ENCODE data around the gene HLTF. TPM values are rescaled to one million over a fixed set of nuclear protein-coding genes. Genes with fewer than 3 reads are reported as not detected.

HLTF gene, protein sequence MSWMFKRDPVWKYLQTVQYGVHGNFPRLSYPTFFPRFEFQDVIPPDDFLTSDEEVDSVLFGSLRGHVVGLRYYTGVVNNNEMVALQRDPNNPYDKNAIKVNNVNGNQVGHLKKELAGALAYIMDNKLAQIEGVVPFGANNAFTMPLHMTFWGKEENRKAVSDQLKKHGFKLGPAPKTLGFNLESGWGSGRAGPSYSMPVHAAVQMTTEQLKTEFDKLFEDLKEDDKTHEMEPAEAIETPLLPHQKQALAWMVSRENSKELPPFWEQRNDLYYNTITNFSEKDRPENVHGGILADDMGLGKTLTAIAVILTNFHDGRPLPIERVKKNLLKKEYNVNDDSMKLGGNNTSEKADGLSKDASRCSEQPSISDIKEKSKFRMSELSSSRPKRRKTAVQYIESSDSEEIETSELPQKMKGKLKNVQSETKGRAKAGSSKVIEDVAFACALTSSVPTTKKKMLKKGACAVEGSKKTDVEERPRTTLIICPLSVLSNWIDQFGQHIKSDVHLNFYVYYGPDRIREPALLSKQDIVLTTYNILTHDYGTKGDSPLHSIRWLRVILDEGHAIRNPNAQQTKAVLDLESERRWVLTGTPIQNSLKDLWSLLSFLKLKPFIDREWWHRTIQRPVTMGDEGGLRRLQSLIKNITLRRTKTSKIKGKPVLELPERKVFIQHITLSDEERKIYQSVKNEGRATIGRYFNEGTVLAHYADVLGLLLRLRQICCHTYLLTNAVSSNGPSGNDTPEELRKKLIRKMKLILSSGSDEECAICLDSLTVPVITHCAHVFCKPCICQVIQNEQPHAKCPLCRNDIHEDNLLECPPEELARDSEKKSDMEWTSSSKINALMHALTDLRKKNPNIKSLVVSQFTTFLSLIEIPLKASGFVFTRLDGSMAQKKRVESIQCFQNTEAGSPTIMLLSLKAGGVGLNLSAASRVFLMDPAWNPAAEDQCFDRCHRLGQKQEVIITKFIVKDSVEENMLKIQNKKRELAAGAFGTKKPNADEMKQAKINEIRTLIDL
- total RNA-seq (2022; extraction: Qiagen RNA extraction; ENCODE audit: low read depth), result 12.5 to 24.1 TPM (median 18.3 TPM) in 5 replicates

DNA sequence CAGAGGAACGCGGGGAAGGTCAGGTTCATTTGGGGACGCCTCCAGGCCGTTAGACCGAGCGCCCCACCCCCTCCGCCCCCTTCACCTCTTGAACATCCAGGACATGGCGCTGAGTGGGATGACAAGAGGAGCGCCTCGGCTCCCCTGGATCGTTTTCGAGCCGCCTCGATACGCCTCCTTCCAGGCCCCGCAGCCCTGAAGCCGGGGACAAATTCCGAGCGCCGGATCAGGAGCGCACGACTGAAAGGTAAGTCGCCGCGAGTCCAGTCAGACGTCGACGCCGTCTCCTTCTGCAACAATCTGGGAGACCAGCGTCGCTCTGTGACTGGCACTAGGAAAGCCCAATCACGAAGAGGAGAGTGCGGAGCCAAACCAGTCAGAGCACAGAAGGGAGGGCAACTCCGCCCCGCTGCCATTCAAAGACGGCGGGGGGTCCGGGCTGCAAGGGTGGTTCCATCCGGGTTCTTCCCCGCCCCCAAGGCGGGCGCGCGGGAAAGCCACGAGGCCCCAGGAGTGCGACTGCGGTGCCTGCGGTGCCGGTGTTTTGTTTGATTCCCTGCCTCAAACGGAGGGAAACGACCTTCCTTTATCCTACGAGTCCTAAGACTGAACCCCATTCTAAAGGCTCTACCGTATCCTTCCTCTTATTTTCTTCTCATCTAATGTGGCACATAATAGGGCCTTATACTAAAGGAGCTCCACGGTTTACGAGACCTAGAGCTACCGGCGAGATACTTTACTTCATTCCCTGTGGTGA, at the start of gene HLTF:
Gene HLTF, minus strand, starts transcription at position 302 of the 757 bp plus-strand sequence. Its CDS starts 197 bp downstream, at position 105.

DNA sequence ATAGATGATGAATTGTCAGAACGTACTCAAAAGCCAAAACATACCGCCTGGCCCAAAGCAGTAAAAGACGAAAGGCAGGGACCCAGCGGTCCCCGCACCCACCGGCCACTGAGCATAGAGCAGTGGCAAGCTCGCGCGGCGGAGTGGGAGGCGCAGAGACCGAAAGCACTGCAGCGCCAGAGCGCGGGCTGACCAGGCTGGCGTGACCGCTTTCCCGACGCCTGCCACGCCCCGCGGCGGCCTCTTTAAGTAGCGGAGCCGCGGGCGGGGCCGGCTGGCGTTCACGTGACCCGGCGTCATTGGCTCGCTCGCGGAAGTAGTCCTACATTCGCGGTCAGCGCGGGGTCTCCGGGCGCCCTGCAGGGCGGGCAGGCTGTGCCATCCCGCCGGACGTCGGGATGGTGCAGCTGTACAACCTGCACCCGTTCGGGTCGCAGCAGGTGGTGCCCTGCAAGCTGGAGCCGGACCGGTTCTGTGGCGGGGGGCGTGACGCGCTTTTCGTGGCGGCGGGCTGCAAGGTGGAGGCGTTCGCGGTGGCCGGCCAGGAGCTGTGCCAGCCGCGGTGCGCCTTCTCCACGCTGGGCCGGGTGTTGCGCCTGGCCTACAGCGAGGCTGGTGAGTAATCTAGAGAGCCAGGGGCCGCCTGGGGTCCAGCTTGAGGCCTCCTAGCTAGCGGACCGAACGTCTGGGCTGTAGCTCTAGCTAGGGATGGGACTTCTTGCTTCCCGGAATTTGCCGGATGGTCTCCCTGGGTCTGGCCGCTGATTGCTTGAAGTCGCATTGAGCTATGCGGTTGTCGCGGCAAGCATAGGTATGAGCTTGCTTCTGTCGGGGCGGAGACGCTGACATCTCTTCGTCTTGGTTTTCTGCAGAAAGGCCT, 43.2 kb upstream of the HLTF start, which contains the start of gene HPS3:
Gene HPS3, plus strand, starts transcription at position 313 of the 880 bp plus-strand sequence. Its CDS starts 86 bp downstream, at position 399.

DNA sequence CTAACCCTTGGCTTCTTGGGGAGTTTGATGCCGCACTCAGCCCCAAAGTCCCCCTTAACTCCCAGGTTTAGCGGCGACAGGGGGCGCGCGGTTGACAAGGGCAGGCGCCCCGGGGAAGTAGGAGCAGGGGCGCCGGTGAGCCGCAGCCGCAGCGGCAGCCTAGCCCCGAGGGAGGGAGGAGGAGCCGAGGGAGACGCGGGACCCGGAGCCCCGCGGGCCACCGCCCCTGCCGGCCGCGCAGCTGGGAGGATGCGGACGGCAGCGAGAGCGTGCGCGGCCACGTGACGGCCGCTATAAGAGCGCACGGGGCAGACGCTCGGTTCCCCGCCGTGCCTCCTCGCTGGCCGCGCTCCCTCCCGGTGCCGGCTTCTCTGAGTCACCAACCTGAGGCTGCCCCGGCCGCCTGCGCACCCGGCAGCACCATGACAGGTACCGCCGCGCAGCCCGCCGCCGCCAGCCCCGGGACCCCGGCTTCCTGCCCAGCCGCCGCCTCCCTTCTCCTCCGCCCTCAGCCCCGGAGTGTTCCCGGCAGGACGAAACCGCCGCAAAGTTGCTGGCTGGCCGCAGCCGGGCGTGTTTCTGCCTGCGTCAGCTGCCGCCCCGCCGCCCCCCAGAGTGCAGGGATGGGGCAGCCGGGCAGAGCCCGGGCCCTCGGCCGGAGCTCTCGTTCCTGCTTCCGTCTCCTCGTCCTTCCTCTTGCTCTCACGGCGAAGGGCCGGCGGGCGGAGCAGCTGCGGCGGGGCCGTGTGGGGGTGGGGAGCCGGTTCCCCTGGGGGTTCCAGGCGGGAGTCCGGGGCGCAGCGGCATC, 94.9 kb downstream of the HLTF start, which contains the start of gene GYG1:
Gene GYG1, plus strand, starts transcription at position 322 of the 808 bp plus-strand sequence. Its CDS starts 101 bp downstream, at position 423.

Other genes starting within 250 kb of the HLTF start
- not detected in 5 replicates for gene CPA3, start 221.2 kb downstream of the HLTF start, total RNA-seq (2022; extraction: Qiagen RNA extraction; ENCODE audit: low read depth)
- gene GYG1, start 95.0 kb downstream of the HLTF start, total RNA-seq (2022; extraction: Qiagen RNA extraction; ENCODE audit: low read depth), result 34.2 to 43.0 TPM (median 35.5 TPM) in 5 replicates
- 35.8 to 41.0 TPM (median 37.1 TPM) in 5 replicates for gene HPS3, start 43.1 kb upstream of the HLTF start, total RNA-seq (2022; extraction: Qiagen RNA extraction; ENCODE audit: low read depth)
- gene CP, start 135.3 kb upstream of the HLTF start, total RNA-seq (2022; extraction: Qiagen RNA extraction; ENCODE audit: low read depth), result 3.4 to 8.3 TPM (median 5.9 TPM) in 5 replicates
- gene TM4SF18, start 247.1 kb upstream of the HLTF start, total RNA-seq (2022; extraction: Qiagen RNA extraction; ENCODE audit: low read depth), result 42.4 to 49.6 TPM (median 45.0 TPM) in 5 replicates